Natural killer cell treated with Interleukin-12 subunit alpha and Interleukin-12 subunit beta and Interleukin-15 and Interleukin-18, amount 100 ng/mL, for 72 hours (primary cell): ENCODE measurements around the gene PUS3. TPM values are rescaled to one million over a fixed set of nuclear protein-coding genes. Genes with fewer than 3 reads are reported as not detected.

Experiments used
- total RNA-seq, 2 donors: library from RNA; stranded (reverse); gene quantifications; one replicate each; pipeline ENCODE4 v1.2.3, GENCODE V29; 2022

Gene PUS3
- total RNA-seq, 2 donors from 2014 or later: 11.6 to 12.9 TPM

Other genes starting within 250 kb of the PUS3 start
- gene ACRV1, start 222.4 kb downstream of the PUS3 start, total RNA-seq: not detected
- not detected for gene PATE1, start 156.9 kb downstream of the PUS3 start, total RNA-seq
- gene PATE2, start 124.4 kb downstream of the PUS3 start, total RNA-seq: under 1 TPM; 0.42 to 0.55 TPM
- not detected for gene PATE3, start 115.1 kb downstream of the PUS3 start, total RNA-seq
- not detected for gene PATE4, start 69.9 kb downstream of the PUS3 start, total RNA-seq
- 1 to 10 TPM; 6.4 to 8.4 TPM for gene HYLS1, start 15.5 kb downstream of the PUS3 start, total RNA-seq
- not detected for gene DDX25, start 1.3 kb upstream of the PUS3 start, total RNA-seq
- gene VSIG10L2, start 42.8 kb upstream of the PUS3 start, total RNA-seq: not detected
- gene CDON, start 159.7 kb upstream of the PUS3 start, total RNA-seq: 1 to 10 TPM in 1 of 2 donors, under 1 TPM in 1; 0.59 to 2.1 TPM